ENCODE measurements around the gene CCDC40.
"Not testable (repeated sequence)": the region's sequence is repeated elsewhere in the genome, so short reads cannot be mapped to it uniquely, and the experiment has no call there.

CCDC40 gene

DNA sequence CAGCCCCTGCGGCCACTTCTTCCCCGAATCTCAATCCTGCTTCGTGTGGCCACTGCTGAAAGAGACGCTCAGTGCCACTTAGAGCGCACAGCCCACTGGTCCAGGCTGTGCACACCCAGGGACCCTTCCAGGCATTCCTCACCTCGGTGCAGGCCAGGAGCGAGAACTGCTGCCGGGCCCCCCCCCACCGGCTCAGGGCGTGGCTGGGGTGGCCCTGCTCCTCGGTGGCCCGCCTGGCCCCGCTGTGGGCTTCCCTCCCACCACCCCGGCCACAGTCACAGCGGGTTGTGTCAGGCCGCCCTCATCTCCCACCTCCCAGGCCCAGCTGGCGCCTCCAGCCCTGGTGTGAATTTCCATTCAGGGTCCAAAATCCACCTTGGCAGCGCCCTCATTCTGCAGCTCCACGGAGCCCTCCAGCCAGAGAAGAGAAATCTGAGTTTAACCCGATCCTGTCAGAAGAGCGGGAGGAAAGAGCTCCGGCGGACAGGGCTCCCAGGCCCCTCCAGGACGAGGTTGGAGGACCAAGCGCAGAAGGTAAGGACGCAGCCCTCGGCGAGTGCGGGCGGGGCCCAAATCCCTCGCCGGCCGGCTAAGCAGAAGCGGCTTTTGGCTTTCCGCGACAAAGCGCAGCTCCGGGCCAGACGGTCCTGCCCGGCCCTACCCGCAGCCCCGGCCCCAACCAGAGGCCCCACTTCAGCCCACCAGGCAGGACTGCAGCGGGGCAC, 12.8 kb upstream of the CCDC40 start:
- DNase-seq, result no peak

DNA sequence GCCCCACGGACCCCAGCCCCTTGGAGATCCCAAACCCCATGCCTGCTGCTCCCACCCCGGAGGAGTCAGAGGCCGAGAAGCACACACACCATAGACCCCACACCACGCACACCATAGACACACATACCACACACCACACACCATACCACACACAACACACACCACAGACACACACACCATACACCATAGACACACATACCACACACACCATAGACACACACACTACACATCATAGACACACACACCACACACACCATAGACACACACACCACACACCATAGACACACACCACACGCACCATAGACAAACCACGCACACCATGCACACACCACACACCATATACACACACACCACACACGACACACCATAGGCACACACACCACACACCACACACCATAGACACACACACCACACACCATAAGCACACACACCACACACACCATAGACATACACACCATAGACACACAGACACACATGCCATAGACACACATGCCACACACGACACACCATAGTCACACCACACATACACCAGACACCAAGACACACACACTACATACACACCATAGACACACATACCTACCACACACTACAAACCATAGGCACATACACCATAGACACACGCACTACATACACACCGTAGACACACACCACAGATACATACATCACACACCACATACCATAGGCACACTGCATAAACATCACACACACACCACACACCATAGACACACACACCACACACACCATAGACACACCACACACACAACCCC, 12.1 kb upstream of the CCDC40 start:
- no peak for DNase-seq

DNA sequence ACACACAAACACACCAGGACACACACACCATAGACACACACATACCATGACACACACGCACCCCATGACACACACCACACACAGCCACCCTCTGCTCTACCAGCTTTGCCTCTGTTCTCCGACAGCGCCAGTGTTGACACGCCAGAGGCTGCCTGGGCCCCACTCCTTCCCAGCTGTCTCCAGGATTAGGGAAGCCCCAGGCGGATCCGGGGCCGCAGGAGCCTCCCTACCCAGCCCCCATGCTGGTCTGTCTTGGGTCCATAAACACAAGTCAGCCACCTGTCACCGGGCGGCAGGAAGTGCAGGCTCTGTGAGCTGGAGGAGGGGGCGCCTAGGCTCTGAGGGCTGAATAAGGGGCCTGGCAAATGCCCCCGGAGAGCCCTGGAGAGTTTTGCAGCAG, 11.3 kb upstream of the CCDC40 start:
- no peak for DNase-seq

DNA sequence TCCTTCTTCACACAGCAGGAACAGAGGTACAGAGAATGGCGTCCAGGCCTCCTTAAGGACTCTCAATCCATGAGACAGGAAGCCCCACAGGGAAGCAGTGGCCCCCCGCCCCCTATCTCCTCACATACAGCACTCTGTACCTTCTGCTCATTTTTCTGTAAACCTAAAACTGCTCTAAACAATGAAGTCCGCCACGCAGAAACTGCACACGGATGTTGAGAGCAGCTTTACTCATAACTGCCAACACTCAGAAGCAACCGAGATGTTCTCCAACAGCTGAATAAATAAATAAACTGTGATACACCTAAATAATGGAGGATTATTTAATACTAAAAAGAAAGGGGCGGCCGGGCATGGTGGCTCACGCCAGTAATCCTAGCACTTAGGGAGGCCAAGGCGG, 10.6 kb upstream of the CCDC40 start:
- DNase-seq, result no peak

DNA sequence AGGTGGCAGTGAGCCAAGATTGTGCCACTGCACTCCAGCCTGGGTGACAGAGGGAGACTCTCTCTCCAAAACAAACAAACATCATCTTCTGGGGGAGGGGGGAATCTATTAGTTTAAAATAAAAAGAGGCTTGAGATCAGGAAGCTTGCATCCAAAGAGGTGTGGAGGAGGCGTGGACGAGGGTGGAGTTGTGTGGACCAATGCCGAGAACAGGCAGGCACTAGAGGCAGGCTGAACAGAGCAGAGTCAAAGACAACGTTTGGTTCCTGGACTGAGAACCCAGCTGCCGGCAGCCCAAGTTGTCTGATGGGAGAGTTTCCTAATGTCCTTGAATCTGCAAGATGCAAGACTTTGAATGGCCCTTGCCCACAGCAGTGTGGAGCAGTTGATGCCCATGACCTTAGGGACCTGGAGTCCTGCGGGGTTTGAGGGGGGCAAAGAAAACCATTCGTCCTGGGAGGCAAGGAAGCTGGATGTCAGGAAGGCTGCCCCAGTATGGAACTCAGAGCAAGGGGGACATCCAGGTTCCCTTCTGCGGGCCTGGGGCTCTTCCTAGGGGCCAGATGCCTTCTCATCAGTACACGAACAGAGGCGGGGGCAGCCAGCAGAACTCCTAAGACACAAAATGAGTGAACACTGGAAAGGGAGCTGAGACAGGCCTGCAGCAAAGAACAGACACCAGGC, 9.9 kb upstream of the CCDC40 start:
- no peak for DNase-seq

DNA sequence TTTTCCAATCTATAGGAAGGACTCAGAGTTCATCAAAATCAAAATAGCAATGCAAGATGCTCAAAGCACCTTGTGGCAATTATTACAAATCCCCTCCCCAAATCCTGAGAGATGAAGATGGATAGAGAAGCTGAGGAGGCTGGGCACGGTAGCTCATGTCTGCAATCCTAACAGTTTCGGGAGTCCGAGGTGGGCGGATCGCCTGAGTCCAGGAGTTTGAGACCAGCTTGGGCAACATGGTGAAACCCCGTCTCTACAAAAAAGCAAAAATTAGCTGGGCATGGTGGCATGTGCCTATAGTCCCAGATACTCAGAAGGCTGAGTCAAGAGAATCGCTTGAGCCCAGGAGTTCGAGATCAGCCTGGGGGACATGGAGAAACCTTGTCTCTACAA, 9.4 kb upstream of the CCDC40 start:
- DNase-seq, result no peak

DNA sequence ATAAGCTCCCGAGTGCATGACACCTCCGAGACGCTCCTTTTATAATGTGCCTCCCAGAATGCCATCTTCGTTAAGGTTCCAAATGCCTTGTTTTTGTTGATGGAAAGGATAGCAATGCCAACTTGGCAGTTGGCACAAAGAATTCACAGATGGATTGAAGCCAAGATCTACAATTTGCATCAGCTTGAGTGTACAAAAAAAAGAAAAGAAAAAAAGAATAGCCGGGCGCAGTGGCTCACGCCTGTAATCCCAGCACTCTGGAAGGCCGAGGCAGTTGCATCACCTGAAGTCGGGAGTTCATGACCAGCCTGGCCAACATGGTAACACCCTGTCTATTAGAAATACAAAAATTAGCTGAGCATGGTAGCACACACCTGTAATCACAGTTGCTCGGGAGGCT, 8.4 kb upstream of the CCDC40 start:
- DNase-seq, result no peak

DNA sequence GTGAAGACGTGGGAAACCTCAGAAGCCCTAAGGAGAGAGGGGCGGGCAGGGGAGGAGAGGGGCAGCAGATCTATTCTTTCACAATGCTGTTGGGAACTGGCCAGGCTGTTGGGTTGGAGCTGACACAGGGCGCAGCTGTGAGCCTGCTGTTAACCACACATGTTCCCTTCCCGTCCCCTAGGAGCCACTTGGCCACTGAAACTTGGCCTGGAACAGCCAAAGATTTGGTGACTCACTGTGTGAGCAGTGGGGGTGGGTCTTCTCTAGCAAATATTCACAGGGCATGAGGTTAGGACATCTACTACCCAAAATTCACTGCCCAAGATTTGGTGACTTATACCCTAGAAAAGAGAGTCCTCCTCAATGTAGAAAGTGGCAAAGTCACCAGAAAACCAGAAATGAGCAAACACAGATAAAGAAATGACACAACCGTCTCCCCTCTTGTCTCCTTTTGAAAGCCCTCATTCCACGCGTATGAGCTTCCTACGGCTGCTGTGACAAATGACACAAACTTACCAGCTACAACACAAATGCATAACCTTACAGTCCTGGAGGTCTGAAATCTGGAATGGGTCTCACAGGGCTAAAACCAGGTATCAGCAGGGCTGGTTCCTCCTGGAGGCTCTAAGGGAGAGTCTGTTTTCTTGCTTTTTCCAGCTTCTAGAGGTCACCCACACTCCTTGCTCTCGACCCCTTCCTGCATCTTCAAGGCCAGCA, 7.0 kb upstream of the CCDC40 start:
- DNase-seq, result no peak

DNA sequence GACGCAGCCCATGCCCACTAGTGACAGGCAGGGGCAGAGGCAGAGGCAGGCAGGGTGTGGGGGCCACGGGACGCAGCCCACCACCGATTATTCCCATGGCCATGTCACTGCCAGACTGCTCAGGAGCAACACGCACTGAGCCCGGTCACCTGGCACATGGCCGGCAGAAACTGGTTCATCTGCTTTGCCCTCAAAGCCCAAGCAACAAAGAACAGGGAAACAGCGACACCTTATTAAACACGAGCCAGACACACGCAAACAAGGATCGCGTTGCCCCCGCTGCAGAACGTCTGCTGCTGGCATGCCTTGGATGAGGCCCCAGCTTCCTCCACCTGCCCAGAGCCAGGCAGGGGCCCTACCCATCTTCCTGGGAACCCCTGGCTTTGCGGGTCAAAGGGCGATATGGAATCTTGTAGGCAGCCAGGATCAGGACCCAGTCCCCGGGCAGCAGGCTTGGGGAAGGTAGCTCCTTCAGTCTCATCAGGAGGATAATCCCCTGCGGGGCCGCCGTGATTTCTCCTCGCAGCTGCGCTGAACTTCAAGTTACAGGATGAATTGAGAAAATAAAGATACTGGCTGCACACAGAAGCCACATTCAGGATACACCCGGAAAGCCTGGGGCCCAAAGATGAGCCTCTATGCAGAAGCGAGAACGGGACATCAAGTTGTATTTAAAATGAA, 5.6 kb upstream of the CCDC40 start:
- DNase-seq, result no peak

DNA sequence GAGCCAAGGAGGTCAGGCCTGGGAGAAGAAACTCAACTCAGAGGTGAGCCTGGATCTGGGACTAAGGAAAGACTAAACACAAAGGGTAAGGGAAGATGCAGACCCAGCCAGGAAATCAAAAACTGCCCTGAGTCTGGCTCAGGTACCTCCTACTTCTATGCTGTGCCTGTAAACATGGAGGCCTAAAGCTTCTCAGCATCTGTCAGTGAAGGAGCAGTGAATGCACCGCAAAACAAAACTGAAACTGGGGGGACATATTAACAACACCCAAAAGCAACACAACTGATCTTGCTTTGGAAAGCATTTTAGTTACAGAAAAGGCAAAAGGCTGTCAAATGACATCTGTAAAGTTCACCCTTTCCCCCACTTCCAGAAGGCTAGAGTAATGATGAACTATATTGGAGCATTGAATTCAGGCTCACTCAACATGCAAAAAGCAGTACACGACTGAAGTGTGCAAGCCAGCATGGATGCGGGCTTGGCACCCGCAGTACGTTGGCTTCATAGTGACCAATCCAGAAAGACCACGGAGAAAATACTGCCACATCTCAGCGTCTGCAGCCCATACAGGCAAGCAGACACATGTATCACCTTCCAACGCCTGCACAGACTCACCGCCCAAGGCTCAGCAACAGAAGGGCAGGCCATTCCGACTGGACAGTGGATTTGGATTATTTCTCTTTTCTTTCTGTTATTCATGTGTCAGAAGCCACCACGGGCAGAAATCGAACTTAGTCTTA, 4.6 kb upstream of the CCDC40 start:
- DNase-seq, result no peak

DNA sequence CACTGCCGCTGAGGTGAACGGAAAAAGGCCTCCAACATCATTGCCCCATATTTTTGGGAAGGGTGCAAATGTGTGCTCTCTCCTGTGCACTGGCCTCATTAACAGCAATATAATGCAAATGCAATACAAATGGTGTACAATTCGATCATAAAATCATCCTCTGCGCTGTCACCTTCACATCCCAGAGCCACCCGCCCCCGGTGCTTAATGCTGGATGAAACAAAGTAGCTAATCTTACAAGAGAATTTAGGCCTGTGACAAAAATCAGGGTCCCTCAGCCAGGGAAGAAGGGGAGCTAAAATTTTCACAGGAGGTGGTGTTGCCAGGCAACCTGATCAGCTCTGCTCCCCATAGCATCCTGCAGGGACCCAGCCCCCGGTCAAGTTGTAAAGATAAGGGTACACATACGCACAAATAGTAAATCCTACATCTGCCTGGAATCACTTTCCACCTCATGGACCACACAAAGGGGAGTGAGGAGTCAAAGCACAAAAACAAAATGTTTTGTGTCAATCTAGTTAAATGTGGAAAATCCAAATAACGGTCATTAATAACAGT, 3.7 kb upstream of the CCDC40 start:
- no peak for DNase-seq

DNA sequence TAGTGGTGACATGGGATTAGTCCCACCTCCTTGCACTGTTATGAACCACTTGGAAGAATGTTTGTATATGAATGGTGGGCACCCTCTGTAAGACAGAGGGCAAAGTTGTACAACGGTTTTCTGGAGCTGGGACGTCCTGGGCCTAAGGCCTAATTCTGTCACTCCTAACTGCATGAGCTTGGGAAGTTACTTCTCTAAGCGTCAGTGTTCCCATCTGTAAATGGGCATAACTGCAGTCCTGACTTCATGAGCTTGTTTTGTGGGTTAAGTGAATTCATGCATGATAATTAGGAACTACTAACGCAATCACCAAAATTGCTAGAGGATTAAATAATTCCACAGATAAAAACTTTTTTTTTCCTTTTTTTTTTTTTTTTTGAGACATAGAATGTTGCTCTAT, 2.6 kb upstream of the CCDC40 start:
- no peak for DNase-seq

DNA sequence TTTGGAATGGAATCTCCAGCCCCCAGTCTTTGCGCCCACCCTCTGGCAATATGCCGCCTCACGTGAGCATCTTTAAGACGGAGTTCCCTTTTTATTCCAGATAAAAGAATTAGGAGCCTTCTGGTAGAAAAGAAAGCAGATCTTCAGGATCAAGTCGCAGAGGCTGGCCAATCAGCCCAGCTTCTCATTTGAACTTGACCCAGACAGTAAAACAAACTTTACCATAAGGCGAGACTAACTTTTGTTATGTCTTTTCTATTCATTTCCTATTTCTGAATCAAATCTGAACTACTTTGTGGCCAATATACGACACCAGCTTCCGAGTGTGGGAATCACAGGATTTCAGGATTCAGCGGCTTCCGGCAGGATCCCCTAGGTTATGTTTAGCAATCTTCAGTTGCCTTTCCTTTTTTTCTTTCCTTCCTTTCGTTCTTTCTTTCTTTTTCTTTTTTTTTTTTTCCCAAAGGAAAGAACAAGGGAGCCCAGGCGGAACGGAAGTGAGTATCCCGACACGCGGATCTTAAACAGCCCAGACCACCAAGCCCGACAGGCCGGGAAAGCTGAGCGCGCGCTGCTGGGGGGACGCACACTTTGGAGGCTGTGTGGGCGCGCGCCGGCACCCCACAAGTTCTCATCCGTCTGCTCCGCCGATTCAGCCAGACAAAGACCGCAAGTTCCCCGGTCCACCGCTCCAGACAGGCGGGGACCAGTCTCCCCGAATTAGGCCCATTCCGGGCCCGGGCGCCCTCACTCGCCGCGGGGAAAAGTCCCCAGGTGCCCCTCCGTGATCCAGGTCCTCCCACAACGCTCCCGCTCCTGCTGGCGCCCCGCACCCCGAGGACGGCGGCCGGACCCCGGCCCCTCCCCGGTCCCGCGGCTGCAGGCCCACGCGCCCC, 1.4 kb upstream of the CCDC40 start:
- peak; percentile 68 for DNase-seq

DNA sequence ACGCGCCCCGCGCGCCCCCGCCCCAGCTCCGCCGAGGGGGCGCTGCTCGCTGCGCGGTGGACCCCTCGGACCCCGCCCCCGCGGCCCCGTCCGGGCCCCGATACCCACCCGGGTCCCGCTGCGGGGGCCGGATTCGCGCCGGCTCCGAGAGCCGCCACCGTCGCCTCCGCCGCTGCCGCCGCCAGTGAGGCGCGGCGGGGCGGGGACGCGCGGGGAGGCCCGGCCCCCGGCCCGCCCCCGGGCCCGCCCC, 830 bp upstream of the CCDC40 start, which contains the start of gene TBC1D16:
Gene TBC1D16, minus strand, starts transcription at position 186 of the 250 bp plus-strand sequence. CDS start 22,325 bp downstream, outside the sequence.
- no peak for DNase-seq

DNA sequence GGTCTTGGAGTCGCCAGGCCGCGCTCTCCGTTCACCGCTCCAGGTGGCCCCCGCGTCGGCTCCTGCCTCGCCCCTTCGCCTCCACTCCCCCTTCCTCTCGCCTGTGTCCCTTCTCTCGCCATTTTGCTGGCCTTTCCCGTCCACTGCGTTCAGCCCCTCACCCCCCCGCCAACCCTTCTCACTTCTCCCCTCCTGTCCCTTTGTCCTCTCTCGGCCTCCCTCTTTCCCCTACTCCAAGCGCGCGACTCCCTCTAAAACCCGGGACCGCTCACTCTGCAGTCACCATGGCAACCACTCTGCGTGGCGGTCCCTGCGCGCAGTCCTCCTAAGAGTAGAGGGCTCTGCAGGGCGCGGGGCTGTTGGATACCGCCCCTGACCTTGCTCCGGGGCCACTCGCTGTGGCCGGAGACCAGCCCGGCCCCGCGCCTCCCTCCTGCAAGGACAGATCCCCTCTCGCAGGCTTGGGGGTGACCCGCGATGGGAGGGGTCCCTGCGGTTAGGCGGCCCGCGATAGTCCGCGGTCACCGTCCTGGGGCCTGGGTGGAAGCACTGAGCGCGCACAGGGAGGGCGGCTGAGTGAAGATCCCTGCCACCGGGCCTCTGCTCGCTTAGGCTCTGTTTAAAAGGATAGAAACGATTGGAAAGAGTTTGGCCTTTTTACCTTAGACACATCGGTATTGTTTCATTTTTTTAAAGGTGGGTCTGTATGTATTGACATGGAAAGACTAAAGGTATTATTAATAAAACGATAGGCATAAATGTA, 454 bp downstream of the CCDC40 start:
- no peak for DNase-seq

DNA sequence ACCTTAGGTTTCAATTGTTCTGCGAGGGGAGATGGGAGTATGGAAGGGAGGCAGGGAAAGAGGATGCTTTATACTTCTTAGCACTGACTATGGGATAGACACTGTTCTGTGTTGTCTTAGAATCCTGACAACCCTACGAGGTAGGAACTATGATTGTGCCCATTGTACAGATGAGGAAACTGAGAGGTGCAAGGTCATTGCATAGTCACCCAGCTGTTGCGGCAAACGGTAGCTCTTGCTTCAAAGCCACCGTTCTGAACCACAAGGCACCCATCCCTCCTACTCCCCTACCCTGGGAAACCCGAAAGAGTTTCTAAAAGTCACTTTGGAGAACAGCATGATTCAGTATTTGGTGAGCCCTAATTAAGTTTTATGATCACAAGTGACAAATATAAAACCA, 7.5 kb downstream of the CCDC40 start:
- no peak for DNase-seq

DNA sequence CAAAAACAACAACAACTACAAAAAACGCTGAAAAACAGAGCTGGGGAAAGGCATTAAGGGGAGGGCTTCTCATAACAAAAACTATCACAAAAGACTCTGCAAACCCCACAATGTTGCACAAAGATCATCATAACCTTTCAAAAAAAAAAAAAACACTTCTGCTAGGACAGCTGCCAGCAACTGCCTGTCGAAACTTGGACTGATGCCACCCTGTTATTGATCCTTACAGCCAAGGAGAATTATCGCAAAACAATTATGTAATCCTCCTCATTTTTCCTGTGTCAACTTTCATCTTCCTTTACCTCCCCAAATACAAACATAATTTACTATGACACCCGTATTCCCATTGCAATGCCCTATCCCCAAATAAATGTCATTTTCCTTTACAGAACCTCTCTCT, 9.3 kb downstream of the CCDC40 start:
- no peak for DNase-seq

DNA sequence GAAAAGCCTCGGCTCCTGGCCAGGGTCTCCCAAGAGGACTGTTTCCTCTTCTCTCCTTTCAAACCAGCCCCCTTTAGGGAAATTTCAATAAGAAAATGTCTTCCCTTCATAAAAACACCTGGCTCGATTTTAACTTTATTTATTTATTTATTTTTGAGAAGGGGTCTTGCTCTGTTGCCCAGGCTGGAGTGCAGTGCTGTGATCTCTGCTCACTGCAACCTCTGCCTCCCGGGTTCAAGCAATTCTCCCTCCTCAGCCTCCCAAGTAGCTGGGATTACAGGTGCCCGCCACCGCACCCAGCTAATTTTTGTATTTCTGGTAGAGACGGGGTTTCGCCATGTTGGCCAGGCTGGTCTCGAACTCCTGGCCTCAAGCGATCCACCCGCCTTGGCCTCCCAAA, 10.3 kb downstream of the CCDC40 start:
- DNase-seq, result not testable (repeated sequence)

DNA sequence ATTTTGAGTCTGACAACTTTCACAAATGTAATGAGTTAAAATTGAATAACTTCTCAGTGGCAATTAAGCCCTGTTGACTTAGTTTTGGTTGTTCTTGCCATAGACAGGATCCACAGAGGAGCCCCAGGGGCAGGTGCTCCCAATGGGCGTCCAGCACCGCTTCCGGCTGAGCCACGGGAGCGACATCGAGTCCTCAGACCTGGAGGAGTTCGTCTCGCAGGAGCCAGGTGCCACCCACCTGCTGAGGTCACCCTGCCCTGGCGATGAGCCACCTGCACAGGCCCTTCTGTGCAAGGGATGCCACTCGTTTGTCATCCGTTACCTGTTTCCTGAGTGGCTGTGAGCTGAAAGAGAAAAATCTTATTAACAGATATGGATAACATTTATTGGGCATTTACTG, 10.7 kb downstream of the CCDC40 start:
- no peak for DNase-seq

DNA sequence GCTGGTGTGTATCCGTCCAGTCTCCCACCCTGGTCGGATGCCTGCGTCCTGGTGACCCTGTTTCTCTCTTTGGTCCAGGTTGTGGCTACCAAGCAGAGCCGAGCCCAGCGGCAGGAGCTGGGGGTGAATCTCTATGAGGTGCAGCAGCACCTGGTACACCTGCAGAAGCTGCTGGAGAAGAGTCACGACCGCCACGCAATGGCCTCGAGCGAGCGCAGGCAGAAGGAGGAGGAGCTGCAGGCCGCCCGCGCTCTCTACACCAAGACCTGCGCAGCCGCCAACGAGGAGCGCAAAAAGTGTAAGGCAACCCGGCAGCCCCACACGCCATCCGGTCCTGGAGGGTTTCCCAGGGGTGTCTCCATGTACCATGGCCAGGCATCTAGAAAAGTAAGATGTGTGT, 13.5 kb downstream of the CCDC40 start:
- DNase-seq, result no peak

Data from activated CD8-positive, alpha-beta memory T cell treated with anti-CD3 and anti-CD28 coated beads, Interleukin-2, amount 50 U/mL, for 48 hours (primary cell).